HG02973 (cell line): ENCODE data around the gene TPK1.

ENCODE experiments used
- ATAC-seq: cut with Tn5 transposase; IDR thresholded peaks from one replicate; pipeline ENCODE4 v1.9.1; 2021; ENCODE audit warnings: moderate library complexity; ENCODE audit not compliant: unreplicated experiment

The TPK1 gene

GRCh38 chr7:144545330-144545729 is 290.5 kb downstream of the TPK1 start:
- ATAC-seq, result no peak

GRCh38 chr7:144534655-144535395 is 301.0 kb downstream of the TPK1 start:
- ATAC-seq, result no peak

- ATAC-seq, result no peak
Measured at GRCh38 chr7:144534196-144534595, 301.7 kb downstream of the TPK1 start.

- no peak for ATAC-seq
Measured at GRCh38 chr7:144531181-144531580, 304.7 kb downstream of the TPK1 start.

- ATAC-seq, result peak; percentile 99
Measured at GRCh38 chr7:144529269-144529926, 306.5 kb downstream of the TPK1 start.

GRCh38 chr7:144528536-144529045 is 307.3 kb downstream of the TPK1 start:
- no peak for ATAC-seq

- no peak for ATAC-seq
Measured at GRCh38 chr7:144527051-144527471, 308.8 kb downstream of the TPK1 start.

- ATAC-seq, result no peak
Measured at GRCh38 chr7:144525956-144526355, 309.9 kb downstream of the TPK1 start.

GRCh38 chr7:144524271-144524670 is 311.6 kb downstream of the TPK1 start:
- ATAC-seq, result no peak

- ATAC-seq, result no peak
Measured at GRCh38 chr7:144523621-144524020, 312.2 kb downstream of the TPK1 start.

GRCh38 chr7:144519925-144520324 is 315.9 kb downstream of the TPK1 start:
- ATAC-seq, result no peak

- ATAC-seq, result no peak
Measured at GRCh38 chr7:144518360-144518759, 317.5 kb downstream of the TPK1 start.

- ATAC-seq, result no peak
Measured at GRCh38 chr7:144517749-144518148, 318.1 kb downstream of the TPK1 start.

GRCh38 chr7:144516729-144517525 is 318.9 kb downstream of the TPK1 start:
- no peak for ATAC-seq

GRCh38 chr7:144513334-144513733 is 322.5 kb downstream of the TPK1 start:
- ATAC-seq, result no peak

- ATAC-seq, result no peak
Measured at GRCh38 chr7:144510621-144511020, 325.2 kb downstream of the TPK1 start.

GRCh38 chr7:144508702-144509101 is 327.2 kb downstream of the TPK1 start:
- ATAC-seq, result peak; percentile 93

- no peak for ATAC-seq
Measured at GRCh38 chr7:144503215-144503614, 332.6 kb downstream of the TPK1 start.

- ATAC-seq, result no peak
Measured at GRCh38 chr7:144500225-144500624, 335.6 kb downstream of the TPK1 start.

- no peak for ATAC-seq
Measured at GRCh38 chr7:144497282-144497681, 338.6 kb downstream of the TPK1 start.

GRCh38 chr7:144494355-144494754 is 341.5 kb downstream of the TPK1 start:
- no peak for ATAC-seq
